Mucosa of gallbladder (tissue), 1 donor: Measurements from ENCODE around the gene ATRNL1. TPM values are rescaled to one million over a fixed set of nuclear protein-coding genes. Genes with fewer than 3 reads are reported as not detected.

ENCODE experiments used
- DNase-seq: peaks from one replicate; pipeline ENCODE4 v3.0.0-alpha.2; 2020; ENCODE audit warnings: low spot score
- total RNA-seq: library from RNA; stranded (reverse); gene quantifications from one replicate; pipeline ENCODE4 v1.2.1, GENCODE V29; 2021
- donor health status: DM: no; HTN: no; CAD: no.

The ATRNL1 gene, protein sequence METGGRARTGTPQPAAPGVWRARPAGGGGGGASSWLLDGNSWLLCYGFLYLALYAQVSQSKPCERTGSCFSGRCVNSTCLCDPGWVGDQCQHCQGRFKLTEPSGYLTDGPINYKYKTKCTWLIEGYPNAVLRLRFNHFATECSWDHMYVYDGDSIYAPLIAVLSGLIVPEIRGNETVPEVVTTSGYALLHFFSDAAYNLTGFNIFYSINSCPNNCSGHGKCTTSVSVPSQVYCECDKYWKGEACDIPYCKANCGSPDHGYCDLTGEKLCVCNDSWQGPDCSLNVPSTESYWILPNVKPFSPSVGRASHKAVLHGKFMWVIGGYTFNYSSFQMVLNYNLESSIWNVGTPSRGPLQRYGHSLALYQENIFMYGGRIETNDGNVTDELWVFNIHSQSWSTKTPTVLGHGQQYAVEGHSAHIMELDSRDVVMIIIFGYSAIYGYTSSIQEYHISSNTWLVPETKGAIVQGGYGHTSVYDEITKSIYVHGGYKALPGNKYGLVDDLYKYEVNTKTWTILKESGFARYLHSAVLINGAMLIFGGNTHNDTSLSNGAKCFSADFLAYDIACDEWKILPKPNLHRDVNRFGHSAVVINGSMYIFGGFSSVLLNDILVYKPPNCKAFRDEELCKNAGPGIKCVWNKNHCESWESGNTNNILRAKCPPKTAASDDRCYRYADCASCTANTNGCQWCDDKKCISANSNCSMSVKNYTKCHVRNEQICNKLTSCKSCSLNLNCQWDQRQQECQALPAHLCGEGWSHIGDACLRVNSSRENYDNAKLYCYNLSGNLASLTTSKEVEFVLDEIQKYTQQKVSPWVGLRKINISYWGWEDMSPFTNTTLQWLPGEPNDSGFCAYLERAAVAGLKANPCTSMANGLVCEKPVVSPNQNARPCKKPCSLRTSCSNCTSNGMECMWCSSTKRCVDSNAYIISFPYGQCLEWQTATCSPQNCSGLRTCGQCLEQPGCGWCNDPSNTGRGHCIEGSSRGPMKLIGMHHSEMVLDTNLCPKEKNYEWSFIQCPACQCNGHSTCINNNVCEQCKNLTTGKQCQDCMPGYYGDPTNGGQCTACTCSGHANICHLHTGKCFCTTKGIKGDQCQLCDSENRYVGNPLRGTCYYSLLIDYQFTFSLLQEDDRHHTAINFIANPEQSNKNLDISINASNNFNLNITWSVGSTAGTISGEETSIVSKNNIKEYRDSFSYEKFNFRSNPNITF (N-terminal part only)
- total RNA-seq = 2.7 TPM

DNA sequence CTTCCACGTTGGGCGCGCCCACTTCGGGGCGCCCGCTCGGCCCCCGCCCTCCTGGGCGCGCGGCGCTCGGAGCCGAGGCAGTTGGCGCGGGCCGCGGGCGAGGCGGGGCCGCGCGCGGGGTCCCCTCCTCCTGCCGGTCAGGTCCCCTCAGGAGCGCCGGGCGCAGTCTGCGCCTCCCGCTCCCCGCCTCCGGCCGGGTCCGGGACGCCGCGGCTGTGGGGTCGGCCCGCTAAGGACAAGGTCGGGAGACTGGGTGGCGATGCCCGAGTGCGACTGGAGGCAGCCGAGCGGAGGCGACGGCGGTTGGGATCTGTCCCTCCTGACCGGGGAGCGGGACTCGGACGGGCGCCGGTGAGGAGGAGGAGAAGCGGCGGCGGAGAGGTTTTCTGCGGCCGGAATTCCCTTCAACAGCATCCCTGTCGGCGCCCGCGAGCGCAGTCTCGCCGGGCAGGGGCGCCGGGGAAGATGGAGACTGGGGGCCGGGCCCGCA is at the start of gene ATRNL1:
ATRNL1 (plus strand) TSS at position 80 of the 490 bp plus-strand sequence; CDS start at position 466, 386 bp downstream.
- DNase-seq = no peak

DNA sequence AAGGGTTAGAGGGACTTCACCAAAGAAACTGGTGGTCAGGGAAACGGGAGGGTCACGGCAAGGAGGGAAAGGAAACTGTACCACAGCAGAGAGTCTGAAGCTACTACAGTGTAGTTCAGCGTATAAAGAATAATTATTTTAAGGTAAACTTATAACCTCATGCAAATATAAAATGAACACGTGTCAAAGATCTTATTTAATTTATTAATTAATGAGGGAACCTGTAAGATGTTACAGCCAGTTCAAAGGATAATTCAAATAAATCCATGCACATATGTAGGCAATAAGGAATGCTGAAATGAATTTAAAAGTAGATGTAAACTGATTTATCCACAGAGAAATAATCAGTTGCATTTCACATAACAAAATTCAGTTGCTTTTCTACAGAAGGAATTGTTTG is 49.4 kb upstream of the ATRNL1 start:
- no peak for DNase-seq

DNA sequence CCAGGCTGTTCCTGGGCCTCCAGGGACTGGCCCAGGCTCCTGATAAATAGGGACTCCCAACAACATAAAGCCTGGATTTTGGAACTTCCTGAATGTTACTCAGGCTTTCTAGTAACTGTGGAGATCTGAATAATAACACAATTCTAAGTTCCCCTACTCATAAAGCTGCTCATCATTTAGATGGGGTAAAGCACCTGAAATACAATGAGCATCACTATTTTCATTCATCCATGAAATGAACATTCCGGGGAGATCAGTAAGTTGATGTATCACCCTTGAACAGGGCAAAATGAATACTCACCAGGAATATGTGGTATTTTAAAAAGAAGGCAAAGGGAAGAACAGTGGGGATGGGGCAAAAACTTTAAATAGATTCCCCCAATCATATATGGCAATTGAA is 48.3 kb upstream of the ATRNL1 start:
- DNase-seq = no peak

DNA sequence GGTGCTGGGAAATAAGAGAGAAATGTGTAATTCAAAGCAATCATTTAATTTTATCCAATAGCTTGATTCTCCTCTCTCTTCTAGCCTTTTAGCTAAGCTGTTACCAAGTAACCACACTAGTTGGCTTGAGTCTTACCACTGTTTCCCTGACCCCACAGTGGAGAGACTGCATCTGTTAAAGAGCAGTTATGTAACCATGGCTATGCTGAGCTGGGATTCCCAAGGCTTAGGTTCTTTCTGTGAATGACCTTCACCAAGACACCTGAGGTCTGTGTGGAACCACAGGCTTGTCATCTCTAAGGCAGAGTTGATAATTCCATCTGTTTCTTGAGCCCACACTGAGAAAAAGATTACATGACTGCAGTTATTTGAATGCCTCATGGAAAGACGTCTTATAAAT is 47.7 kb upstream of the ATRNL1 start:
- no peak for DNase-seq

DNA sequence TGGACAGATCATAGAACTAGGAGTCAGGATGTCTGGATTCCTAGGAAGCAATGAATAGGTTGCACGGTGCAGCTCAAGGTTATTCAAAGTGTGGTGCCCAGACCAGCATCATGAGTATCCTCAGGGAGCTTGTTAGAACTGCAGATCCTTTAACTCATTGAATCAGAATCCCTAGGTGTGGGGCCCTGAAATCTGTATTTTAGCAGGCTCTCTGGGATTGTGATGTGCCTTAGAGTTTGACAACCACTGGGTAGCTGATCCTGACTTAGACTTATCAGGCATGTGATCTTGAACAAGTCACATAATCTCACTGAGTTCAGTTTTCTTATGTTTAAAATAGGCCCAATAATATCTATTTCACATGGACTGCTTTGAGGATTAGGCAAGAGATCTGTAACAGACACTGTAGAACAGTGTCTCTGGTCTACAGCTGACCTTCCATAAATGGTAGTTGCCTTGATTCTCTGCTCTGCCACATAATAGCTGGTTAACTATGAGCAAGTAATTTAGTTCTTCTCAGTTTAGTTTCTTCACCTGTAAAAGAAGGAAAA is 46.4 kb upstream of the ATRNL1 start:
- DNase-seq = no peak

DNA sequence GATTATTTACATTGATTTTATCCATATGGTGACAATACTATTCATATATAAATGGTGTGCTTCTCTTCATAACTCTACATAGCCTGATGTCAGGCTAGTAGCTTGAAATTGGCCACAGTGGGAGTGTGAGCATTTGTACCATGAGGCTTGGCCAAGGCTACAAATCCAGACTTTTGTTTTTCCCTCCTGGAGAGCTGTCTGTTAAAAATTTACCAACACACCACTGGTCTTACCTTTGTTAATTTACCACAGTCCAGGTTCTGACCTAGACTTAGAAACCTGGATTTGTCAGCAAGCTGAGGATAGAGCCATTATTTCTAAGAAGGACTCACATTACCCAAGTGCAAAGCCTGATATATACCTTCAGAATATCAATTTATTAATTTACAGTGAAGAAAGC is 45.5 kb upstream of the ATRNL1 start:
- no peak for DNase-seq

DNA sequence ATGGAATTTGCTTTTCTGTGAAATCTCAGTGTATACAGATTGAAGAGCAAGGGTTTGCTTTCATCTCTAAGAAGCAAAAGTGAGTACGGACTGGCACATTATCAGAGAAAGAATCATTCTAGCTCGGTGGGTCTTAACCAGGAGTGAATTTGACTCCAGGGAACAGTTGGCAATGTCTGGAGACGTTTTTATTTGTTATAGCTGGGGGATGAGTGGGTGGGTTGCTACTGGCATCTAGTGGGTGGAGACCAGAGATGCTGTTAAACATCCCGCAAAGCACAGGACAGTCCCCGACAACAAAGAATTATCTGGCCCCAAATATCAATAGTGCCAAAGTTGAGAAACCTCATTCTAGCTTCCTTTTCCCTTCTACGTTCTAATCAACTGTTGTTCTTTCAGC is 43.8 kb upstream of the ATRNL1 start:
- DNase-seq = no peak

DNA sequence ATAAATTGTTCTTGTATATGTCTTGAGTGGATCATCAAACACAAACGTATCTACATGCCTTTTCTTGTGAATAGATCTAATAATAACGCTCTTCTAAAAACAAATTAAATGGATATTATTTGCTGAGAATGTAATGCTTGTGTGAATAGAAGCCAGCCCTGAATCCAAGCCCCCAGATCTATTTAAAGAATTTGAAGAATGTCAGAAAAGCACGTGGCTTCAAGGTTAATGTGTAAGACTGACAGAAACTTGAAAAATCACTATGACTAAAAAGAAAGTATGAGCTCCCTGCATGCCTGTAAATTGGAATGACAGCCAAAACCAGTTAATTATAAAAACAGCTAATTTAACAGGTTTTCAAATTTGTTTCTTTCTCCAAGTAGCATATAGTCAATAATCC is 43.2 kb upstream of the ATRNL1 start:
- DNase-seq = no peak

DNA sequence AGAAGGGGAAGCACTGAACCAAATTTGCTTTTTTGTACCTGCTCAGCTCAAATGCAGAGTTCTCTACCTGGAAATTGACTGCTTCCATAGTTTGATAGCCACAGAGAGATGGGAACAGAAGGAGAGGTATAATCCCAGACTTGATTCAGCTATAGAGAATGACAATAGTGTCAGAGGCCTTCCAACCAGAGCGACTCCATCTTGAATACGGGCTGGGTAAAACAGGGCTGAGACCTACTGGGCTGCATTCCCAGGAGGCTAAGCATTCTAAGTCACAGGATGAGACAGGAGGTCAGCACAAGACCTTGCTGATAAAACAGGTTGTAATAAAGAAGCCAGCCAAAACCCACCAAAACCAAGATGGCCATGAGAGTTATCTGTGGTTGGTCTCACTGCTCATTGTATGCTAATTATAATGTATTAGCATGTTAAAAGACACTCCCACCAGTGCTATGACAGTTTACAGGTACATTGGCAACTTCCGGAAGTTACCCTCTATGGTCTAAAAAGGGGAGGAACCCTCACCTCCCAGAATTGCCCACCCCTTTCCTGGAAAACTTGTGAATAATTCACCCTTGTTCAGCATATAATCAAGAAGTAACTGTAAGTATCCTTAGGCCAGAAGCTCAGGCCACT is 42.7 kb upstream of the ATRNL1 start:
- no peak for DNase-seq

DNA sequence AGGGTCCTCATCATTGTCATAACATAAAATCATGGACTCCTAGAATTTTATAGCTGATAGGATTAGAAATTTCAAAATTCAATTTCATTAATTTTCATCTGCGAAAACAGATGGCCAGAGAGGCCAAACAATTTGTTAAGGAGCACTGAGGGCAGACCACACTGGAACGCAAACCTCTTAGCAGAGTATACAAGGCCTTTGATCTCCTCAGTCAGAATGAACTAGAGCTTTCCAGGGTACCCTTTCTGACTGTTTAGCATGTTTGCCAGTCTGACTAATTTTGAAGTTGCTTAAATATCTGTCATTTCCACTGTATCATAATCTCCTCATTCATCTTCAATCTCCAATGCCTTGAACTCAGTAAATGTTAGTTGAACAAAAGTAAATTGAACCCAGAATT is 41.9 kb upstream of the ATRNL1 start:
- no peak for DNase-seq

DNA sequence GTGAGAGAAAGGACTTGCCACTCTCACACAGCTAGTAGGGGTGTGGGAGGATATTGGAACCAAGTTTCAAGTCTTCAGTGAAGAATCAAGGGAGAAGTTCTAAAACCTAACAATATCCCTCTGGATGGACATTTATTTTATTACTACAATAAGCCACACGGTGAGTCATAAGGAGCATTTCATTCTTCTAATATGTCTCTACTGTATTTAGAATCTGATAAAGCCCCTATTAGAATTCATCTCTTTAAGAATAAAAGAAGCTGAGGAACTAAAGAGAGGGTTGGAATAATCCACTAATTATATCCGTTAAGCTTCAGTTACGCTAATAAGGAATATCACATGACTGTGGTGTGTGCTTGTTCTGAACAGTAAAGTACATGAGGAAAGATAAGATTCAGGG is 40.9 kb upstream of the ATRNL1 start:
- no peak for DNase-seq

DNA sequence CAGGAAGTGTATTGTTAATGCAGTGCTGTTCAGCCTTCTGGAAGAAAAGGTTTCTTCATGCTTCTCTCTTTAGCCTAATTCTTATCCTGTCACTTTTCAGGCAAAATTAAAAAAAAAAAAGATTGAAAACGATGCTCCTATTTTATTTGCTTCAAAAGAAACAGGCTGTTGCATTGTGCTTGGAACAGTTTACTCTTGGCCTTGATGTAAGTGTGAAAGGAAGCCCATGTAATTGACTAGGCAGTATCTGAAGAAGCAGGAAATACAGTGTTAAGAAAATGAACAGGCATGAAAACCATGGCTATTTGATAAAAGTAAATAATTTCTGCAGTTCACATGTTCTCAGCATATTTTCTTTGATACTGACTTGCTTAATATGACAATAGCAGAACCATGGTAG is 40.4 kb upstream of the ATRNL1 start:
- no peak for DNase-seq

DNA sequence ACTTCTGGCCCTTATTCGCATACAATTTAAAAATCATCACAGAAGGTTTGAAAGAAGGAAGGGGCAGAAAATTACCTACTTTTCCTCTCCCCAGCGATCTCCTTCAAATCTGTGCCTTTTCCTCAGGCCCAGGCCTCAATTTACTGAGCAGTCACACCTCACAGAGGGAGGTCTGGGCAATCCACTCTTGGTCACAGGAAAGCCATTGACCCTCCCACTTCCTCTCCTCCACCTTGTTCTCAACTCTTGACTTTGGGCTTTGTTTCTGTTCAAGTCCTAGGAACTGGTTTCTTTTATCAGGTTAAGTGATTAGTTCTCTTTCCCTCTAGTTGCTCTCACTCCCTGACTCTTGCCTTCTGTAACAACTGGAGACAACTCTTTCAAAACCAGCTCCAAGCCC is 37.0 kb upstream of the ATRNL1 start:
- no peak for DNase-seq

DNA sequence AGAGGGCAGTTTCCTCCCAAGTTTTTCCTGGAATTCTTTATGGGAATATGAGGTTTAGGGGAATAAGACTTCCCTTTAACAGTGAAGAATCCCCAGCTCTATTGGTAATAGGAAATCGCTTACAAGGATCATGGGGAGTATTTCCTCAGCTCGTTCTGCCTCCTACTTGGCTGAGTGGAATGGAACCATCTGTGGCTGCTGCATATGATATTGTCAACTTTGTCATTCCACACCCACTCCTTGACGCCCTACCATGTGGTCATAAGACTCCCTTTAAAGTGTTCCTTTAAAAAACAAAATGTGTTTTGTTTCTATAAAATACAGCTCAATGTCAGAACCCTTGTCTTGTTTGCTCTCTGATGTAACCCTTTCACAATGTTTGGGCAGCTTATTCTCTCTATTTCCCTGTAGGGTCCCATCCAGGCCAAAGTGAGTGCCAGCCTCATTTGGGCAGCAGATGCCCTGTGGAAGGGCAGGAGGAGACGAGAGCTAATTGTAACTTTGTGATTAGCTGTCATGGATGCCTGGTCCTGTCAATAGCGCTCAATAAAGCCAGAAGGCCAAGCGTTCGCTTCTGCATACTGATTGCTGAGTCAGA is 33.8 kb upstream of the ATRNL1 start:
- no peak for DNase-seq

DNA sequence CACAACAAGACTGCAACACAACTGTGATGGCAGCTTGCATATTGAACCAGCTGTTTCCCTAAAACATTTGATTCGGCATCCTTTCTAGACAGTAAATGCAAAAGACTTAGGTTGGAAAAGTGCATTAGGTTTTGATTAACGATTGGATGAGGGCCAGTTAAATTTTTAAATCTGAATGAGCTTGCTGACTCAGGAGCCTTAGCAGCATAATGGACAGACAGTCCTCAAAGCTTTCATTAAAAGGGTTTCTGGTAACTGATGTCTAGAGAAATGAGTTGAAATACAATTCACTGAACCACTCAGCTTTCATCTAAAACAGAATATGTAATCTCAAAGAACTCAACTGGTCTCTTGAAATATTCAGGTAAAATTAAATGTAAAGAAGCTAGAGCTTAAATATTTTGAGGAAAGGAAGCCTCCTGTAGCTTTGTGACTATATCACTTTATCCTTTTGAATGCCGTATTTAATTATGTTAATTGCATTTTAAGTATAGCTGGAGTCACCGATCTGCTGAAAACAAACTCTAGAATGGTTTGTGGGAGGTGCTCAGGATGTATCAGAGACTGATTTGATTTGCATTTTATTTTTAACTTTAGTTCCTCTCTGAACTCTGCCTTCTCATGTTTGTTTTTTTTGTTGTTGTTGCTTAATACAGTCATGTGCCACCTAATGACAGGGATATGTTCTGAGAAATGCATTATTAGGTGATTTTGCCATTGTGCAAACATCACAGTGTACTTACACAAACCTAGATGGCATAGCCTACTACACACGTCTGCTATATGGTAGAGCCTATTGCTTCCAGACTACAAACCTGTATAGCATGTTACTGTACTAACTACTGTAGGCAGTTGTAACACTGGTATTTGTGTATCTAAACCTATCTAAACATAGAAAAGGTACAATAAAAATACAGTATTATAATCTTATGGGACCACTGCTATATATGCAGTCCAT is 29.2 kb upstream of the ATRNL1 start:
- DNase-seq = no peak

DNA sequence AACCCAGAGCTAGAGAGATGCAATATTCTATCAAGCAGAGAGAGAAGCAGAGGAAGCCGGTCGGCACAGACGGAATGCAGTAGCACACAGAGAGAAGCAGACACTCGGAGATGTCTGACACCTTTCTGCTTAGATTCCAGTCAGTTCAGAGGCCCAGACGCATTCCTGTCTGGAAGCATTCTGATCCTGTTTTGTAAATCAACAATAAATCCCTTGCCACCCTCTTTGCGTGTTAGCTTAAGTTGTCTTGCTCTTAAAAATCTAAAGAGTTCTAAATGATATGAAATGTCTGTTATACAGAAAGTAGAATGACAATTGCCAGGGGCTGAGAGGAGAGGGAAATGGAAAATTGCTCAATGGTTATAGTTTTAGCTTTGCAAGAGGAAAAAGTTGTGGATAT is 27.4 kb upstream of the ATRNL1 start:
- DNase-seq = no peak

DNA sequence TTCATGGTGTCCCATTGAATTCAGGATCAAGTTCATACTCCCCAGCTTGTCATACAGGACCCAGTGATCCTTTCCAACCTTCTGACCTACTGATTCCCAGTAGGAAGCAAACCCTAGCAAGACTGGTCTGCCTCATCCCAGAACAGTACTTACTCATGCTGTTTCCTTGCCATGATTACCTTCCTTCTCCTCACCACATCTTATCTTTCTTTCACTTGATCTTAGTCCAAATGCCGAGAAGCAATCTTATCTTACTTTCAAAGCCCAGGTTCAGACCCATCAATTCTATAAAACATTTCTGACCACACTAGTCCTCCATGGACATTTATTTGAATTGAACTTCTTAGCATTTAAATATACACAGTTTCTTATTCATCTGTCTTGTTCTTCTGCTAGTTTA is 26.6 kb upstream of the ATRNL1 start:
- no peak for DNase-seq

DNA sequence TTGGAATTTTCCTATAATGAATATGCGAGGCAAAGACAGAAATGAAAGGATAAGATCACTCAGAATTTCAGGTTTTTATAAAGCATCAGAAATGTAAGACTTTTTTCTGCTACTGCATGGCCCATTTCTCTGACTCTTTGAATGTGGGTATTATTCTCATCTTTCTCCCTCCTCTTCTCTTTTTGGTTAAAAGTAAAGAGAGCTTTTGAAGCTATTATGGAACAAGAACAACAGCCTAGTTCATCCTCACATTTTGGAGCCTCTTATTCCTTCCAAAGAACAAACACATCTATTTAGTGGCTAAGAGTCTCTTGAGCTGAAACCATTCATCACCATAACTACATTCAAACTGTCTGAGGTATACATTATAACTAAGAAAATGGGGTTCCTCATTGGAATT is 19.4 kb upstream of the ATRNL1 start:
- no peak for DNase-seq

DNA sequence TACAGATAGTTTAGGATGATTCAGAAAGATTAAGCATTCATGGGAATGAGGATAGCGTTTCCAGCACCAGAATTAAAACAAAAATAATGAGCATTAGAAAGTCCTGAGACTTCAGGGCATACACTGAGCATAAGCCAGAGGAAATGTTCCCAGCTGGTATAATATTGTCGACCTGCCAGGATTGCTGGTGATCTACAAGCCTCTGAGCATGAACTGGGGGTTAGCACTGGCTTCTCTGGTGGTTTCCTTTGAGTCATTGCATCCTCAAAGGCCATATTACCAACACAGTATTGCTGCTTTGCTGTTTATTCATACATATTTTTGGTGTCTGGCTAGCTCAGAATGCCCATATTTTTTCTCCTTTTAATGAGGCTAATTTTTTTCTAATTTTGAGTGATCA is 10.7 kb upstream of the ATRNL1 start:
- no peak for DNase-seq
